BE2C (cell line): ENCODE data around the gene CASP14.

Source experiments
- DNase-seq: peaks from one replicate; pipeline ENCODE4 v3.0.0-alpha.2; 2020
- H3K27me3 ChIP-seq: fragments of 250-450 bp; sonication (Bioruptor Pico); 2 replicates; pipeline ENCODE4 v1.5.1; 2020; ENCODE audit warnings: mild to moderate bottlenecking
- H3K36me3 ChIP-seq: fragments of 250-450 bp; sonication (Bioruptor Pico); 2 replicates; pipeline ENCODE4 v1.5.1; 2020; ENCODE audit warnings: mild to moderate bottlenecking
- H3K4me1 ChIP-seq: fragments of 250-450 bp; sonication (Bioruptor Pico); 2 replicates; pipeline ENCODE4 v1.5.1; 2020
- H3K4me3 ChIP-seq: 2 replicates; pipeline ENCODE4 v1.5.1; 2011; ENCODE audit warnings: low read depth, low read length
- H3K9me3 ChIP-seq: fragments of 250-450 bp; sonication (Bioruptor Pico); 2 replicates; pipeline ENCODE4 v1.5.1; 2020
- TF ChIP-seq, protein P1 (sequence below): IDR thresholded peaks from 2 replicates; pipeline ENCODE4 v1.5.1; 2012; ENCODE audit warnings: mild to moderate bottlenecking, low read depth, low read length

Gene CASP14

GRCh38 chr19:15037586-15037985 is 11.7 kb upstream of the CASP14 start:
- Histone ChIP-seq H3K4me3 (no peak overlapping the region), H3K4me1 (no peaks in the 10 kb centered on the region), H3K36me3 (no peaks in the 10 kb centered on the region), H3K27me3 (peaks cover 11% of the 10 kb centered on the region; the same call in 1 of the 2 replicates), H3K9me3 (no peaks in the 10 kb centered on the region)
- no peak for DNase-seq
- TF ChIP-seq, protein P1, sequence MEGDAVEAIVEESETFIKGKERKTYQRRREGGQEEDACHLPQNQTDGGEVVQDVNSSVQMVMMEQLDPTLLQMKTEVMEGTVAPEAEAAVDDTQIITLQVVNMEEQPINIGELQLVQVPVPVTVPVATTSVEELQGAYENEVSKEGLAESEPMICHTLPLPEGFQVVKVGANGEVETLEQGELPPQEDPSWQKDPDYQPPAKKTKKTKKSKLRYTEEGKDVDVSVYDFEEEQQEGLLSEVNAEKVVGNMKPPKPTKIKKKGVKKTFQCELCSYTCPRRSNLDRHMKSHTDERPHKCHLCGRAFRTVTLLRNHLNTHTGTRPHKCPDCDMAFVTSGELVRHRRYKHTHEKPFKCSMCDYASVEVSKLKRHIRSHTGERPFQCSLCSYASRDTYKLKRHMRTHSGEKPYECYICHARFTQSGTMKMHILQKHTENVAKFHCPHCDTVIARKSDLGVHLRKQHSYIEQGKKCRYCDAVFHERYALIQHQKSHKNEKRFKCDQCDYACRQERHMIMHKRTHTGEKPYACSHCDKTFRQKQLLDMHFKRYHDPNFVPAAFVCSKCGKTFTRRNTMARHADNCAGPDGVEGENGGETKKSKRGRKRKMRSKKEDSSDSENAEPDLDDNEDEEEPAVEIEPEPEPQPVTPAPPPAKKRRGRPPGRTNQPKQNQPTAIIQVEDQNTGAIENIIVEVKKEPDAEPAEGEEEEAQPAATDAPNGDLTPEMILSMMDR, result no peak

GRCh38 chr19:15038294-15038693 is 11.0 kb upstream of the CASP14 start:
- peaks cover 11% of the 10 kb centered on the region; the same call in 1 of the 2 replicates for H3K27me3 ChIP-seq
- H3K9me3 ChIP-seq, result no peaks in the 10 kb centered on the region; the same call in 1 of the 2 replicates
- TF ChIP-seq, protein P1, result no peak
- H3K4me3 ChIP-seq, result no peak overlapping the region
- H3K4me1 ChIP-seq, result no peaks in the 10 kb centered on the region
- no peaks in the 10 kb centered on the region for H3K36me3 ChIP-seq
- DNase-seq, result no peak

DNA sequence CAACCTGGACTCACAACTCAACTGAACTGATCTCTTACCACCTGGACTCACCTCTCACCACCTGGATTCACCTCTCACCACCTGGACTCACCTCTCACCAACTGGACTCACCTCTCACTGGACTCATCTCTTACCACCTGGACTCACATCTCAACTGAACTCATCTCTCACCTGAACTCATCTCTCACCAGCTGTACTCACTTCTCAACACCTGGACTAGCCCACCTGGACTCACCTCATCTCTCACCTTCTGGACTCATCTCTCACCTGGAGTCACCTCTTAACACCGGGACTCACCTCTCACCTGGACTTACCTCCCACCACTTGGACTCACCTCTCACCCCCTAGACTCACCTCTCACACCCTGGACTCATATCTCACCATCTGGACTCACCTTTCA is 7.3 kb upstream of the CASP14 start:
- no peak overlapping the region for H3K4me3 ChIP-seq
- DNase-seq, result no peak

GRCh38 chr19:15042826-15043225 is 6.5 kb upstream of the CASP14 start:
- Histone ChIP-seq H3K27me3 (0 out of 2 replicates have a peak, but pooled peaks cover 4% of the 10 kb centered on the region), H3K9me3 (no peaks in the 10 kb centered on the region; the same call in 1 of the 2 replicates), H3K4me3 (no peak overlapping the region), H3K36me3 (no peaks in the 10 kb centered on the region), H3K4me1 (no peaks in the 10 kb centered on the region)
- DNase-seq, result no peak
- TF ChIP-seq, protein P1, result no peak

More for the DNA sequence above, 7.3 kb upstream of the CASP14 start:
- no peaks in the 10 kb centered on the region; the same call in 1 of the 2 replicates for H3K9me3 ChIP-seq
- H3K4me1 ChIP-seq, result no peaks in the 10 kb centered on the region
- no peaks in the 10 kb centered on the region for H3K36me3 ChIP-seq
- TF ChIP-seq, protein P1, result no peak
- H3K27me3 ChIP-seq, result peaks cover 9% of the 10 kb centered on the region; the same call in 1 of the 2 replicates

- Histone ChIP-seq H3K4me1 (no peaks in the 10 kb centered on the region), H3K36me3 (no peaks in the 10 kb centered on the region), H3K27me3 (no peaks in the 10 kb centered on the region), H3K4me3 (no peak overlapping the region), H3K9me3 (no peaks in the 10 kb centered on the region; the same call in 1 of the 2 replicates)
- TF ChIP-seq, protein P1, result no peak
- DNase-seq, result no peak
These were observed 3.8 kb upstream of the CASP14 start for GRCh38 chr19:15045506-15045905.

- DNase-seq, result no peak
- Histone ChIP-seq H3K4me1 (no peaks in the 10 kb centered on the region), H3K9me3 (no peaks in the 10 kb centered on the region; the same call in 1 of the 2 replicates), H3K27me3 (no peaks in the 10 kb centered on the region), H3K36me3 (no peaks in the 10 kb centered on the region), H3K4me3 (no peak overlapping the region)
- TF ChIP-seq, protein P1, result no peak
These were observed 1.6 kb upstream of the CASP14 start for GRCh38 chr19:15047680-15048079.
